Activated CD4-positive, alpha-beta memory T cell treated with anti-CD3 and anti-CD28 coated beads, Interleukin-2, amount 10 ng/mL, durations not matched to agents 7 days and 5 days (primary cell): ENCODE data around the gene AOC3. TPM values are rescaled to one million over a fixed set of nuclear protein-coding genes. Genes with fewer than 3 reads are reported as not detected.

Experiments
- CTCF ChIA-PET: fragments of 350-600 bp; sonication (Branson Sonifier 250); formaldehyde crosslinking; loops from one replicate; lab custom pipeline; 2021; ENCODE audit warnings: antibody characterized with exemption, inconsistent platforms; lab: Charles Lee
- POLR2A ChIA-PET: fragments of 350-600 bp; sonication (Branson Sonifier 250); formaldehyde crosslinking; loops from one replicate; lab custom pipeline; 2021; ENCODE audit warnings: antibody characterized with exemption; lab: Charles Lee
- DNase-seq: peaks from one replicate; pipeline ENCODE4 v3.0.0-alpha.2; 2020
- H3K27ac Mint-ChIP-seq: one replicate; pipeline ENCODE4 v1.8.0; 2021; ENCODE audit warnings: mild to moderate bottlenecking, mixed read lengths
- H3K27me3 Mint-ChIP-seq: one replicate; pipeline ENCODE4 v1.8.0; 2021; ENCODE audit warnings: mixed read lengths
- H3K36me3 Mint-ChIP-seq: one replicate; pipeline ENCODE4 v1.8.0; 2021; ENCODE audit warnings: low read depth, mixed read lengths
- H3K4me1 Mint-ChIP-seq: one replicate; pipeline ENCODE4 v1.8.0; 2021; ENCODE audit warnings: mixed read lengths
- H3K4me3 Mint-ChIP-seq: one replicate; pipeline ENCODE4 v1.8.0; 2021; ENCODE audit warnings: mild to moderate bottlenecking, mixed read lengths
- H3K9me3 Mint-ChIP-seq: one replicate; pipeline ENCODE4 v1.8.0; 2021; ENCODE audit warnings: mixed read lengths
- total RNA-seq, 2 experiments: library from RNA; stranded (reverse); gene quantifications; one replicate each; pipeline ENCODE4 v1.2.3, GENCODE V29; 2021

Gene AOC3, protein sequence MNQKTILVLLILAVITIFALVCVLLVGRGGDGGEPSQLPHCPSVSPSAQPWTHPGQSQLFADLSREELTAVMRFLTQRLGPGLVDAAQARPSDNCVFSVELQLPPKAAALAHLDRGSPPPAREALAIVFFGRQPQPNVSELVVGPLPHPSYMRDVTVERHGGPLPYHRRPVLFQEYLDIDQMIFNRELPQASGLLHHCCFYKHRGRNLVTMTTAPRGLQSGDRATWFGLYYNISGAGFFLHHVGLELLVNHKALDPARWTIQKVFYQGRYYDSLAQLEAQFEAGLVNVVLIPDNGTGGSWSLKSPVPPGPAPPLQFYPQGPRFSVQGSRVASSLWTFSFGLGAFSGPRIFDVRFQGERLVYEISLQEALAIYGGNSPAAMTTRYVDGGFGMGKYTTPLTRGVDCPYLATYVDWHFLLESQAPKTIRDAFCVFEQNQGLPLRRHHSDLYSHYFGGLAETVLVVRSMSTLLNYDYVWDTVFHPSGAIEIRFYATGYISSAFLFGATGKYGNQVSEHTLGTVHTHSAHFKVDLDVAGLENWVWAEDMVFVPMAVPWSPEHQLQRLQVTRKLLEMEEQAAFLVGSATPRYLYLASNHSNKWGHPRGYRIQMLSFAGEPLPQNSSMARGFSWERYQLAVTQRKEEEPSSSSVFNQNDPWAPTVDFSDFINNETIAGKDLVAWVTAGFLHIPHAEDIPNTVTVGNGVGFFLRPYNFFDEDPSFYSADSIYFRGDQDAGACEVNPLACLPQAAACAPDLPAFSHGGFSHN
- under 1 TPM; 0.50 to 0.53 TPM for total RNA-seq

- Mint-ChIP-seq H3K27ac (no peak within 1 kb of the TSS), H3K9me3 (no peaks in the 10 kb centered on the region), H3K27me3 (peaks cover 2% of the 10 kb centered on the region), H3K36me3 (peaks cover 3% of the 10 kb centered on the region), H3K4me3 (no peak within 1 kb of the TSS), H3K4me1 (peaks cover 8% of the 10 kb centered on the region)
- CTCF ChIA-PET: no interaction called here
- POLR2A ChIA-PET: interaction anchor here (7.0 kb wide), 1 partner anchor 16 kb away, joined by 37 read pairs; the partner anchor contains the start of gene PSME3
- DNase-seq: no peak
These were observed at the start of gene AOC3 for GRCh38 chr17:42850954-42851353. AOC3 (plus strand) TSS chr17:42851199; CDS start chr17:42851344, 145 bp downstream.

- H3K4me1 Mint-ChIP-seq: peaks cover 6% of the 10 kb centered on the region
- ChIA-PET POLR2A (interaction anchor here (1.8 kb wide), 1 partner anchor 30 kb away, joined by 7 read pairs; the partner anchor contains the start of gene VPS25), CTCF (interaction anchor here (1.1 kb wide), 1 partner anchor 21 kb away, joined by 4 read pairs; the partner anchor contains the start of gene BECN1)
- no peak overlapping the region for H3K4me3 Mint-ChIP-seq
- peaks cover 2% of the 10 kb centered on the region for H3K36me3 Mint-ChIP-seq
- H3K9me3 Mint-ChIP-seq: no peaks in the 10 kb centered on the region
- DNase-seq: no peak
- no peak overlapping the region for H3K27ac Mint-ChIP-seq
- peaks cover 10% of the 10 kb centered on the region for H3K27me3 Mint-ChIP-seq
These were observed 47.7 kb upstream of the AOC3 start for GRCh38 chr17:42803074-42803883.

GRCh38 chr17:42804918-42805367, 46.1 kb upstream of the AOC3 start:
- Mint-ChIP-seq H3K27ac (no peak overlapping the region), H3K4me3 (no peak overlapping the region), H3K27me3 (peaks cover 10% of the 10 kb centered on the region), H3K4me1 (no peaks in the 10 kb centered on the region), H3K36me3 (peaks cover 10% of the 10 kb centered on the region), H3K9me3 (no peaks in the 10 kb centered on the region)
- POLR2A ChIA-PET: interaction anchor here (1.0 kb wide), 1 partner anchor 19 kb away, joined by 3 read pairs; the partner anchor contains the start of gene BECN1
- no peak for DNase-seq
- CTCF ChIA-PET: no interaction called here

DNA sequence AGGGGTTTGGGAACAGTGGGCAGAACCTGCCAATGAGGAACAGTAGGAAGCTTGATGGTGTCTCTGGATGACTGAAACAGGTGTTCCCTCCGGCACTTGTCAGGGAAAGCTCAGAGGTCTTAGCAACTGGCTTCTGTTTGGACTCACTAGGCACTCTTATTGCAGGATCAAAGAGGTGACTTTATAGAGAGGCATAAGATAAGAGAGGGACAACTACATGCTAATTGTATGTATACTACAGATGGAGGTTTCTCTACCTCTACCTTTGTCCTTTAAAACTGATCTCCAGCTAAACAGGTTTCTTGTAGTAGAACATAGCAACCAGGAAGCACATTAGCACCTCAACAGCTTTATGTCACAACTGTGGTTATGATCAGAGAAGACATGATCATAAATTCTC, 44.8 kb upstream of the AOC3 start:
- Mint-ChIP-seq H3K4me1 (no peaks in the 10 kb centered on the region), H3K9me3 (no peaks in the 10 kb centered on the region), H3K27ac (no peak overlapping the region), H3K36me3 (peaks cover 20% of the 10 kb centered on the region), H3K4me3 (no peak overlapping the region), H3K27me3 (peaks cover 5% of the 10 kb centered on the region)
- no peak for DNase-seq
- ChIA-PET POLR2A (interaction anchor here (0.7 to 0.8 kb wide), 2 partner anchors 8 to 365 kb away, joined by 3 read pairs; partner anchors contain the start of gene NBR1), CTCF (interaction anchor here (1.3 kb wide), 1 partner anchor 10 kb away, joined by 3 read pairs; no protein-coding TSS in a partner anchor)

DNA sequence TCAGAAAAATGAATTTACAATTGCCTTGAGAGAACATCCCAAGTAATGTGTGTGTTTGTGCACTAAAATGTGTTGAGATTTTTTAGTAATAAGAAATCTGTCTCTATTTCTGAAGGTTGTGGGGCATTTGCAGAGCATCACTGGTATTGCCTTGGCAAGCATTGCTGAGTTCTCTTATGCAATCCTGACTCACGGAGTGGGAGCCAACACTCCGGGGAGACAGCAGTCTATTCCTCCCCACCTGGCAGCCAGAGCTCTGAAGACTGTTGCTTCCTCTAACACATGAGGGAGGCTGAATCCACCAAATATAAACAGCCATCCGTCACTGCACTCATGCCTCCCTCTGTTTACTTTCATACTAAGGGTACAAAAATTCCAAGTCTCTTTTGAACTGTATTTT, 41.7 kb upstream of the AOC3 start:
- H3K36me3 Mint-ChIP-seq: peaks cover 37% of the 10 kb centered on the region
- no peak for DNase-seq
- no peaks in the 10 kb centered on the region for H3K4me1 Mint-ChIP-seq
- H3K27me3 Mint-ChIP-seq: no peaks in the 10 kb centered on the region
- POLR2A ChIA-PET: interaction anchor here (0.7 kb wide), 1 partner anchor 15 kb away, joined by 3 read pairs; the partner anchor contains the start of gene BECN1
- no peak overlapping the region for H3K27ac Mint-ChIP-seq
- H3K9me3 Mint-ChIP-seq: no peaks in the 10 kb centered on the region
- H3K4me3 Mint-ChIP-seq: no peak overlapping the region
- CTCF ChIA-PET: interaction anchor here (1.0 to 1.1 kb wide), 2 partner anchors 11 to 46 kb away, joined by 3 to 4 read pairs; no protein-coding TSS in a partner anchor

- H3K27ac Mint-ChIP-seq: no peak overlapping the region
- H3K4me1 Mint-ChIP-seq: no peaks in the 10 kb centered on the region
- DNase-seq: no peak
- no peaks in the 10 kb centered on the region for H3K9me3 Mint-ChIP-seq
- CTCF ChIA-PET: interaction anchor here (0.5 to 1.3 kb wide), 2 partner anchors 9 to 433 kb away, joined by 3 to 8 read pairs; partner anchors contain the start of gene BECN1
- no peak overlapping the region for H3K4me3 Mint-ChIP-seq
- POLR2A ChIA-PET: interaction anchor here (1.1 to 2.0 kb wide), 2 partner anchors 9 kb away, joined by 3 to 10 read pairs; partner anchors contain the start of gene BECN1
- peaks cover 74% of the 10 kb centered on the region for H3K36me3 Mint-ChIP-seq
- no peaks in the 10 kb centered on the region for H3K27me3 Mint-ChIP-seq
These were observed 36.2 kb upstream of the AOC3 start for GRCh38 chr17:42814633-42815399.

DNA sequence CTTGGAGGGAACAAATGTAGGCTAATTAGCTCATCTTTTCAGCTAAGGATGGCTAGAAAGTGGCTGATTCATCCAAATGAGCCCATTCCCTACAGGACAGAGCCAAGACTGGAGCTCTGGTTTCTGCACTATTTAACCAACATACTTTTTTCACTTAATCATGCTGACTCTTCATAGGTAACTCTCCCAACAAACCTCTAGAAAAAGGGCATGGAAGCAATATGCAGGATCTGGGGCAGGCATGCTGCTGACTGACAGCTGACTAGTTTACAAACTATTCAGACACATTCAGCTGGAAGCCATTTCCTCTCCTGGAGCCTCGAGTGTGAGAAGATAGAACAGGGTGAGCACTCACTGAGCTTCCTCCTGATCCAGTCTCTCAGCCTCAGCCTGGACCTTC, 33.1 kb upstream of the AOC3 start:
- H3K36me3 Mint-ChIP-seq: peaks cover 79% of the 10 kb centered on the region
- DNase-seq: no peak
- H3K4me1 Mint-ChIP-seq: peaks cover 22% of the 10 kb centered on the region
- POLR2A ChIA-PET: interaction anchor here (0.6 to 1.5 kb wide), 2 partner anchors 16 to 44 kb away, joined by 3 to 4 read pairs; partner anchors contain the start of gene VPS25
- no peaks in the 10 kb centered on the region for H3K9me3 Mint-ChIP-seq
- CTCF ChIA-PET: no interaction called here
- H3K27me3 Mint-ChIP-seq: no peaks in the 10 kb centered on the region
- H3K27ac Mint-ChIP-seq: no peak overlapping the region
- H3K4me3 Mint-ChIP-seq: no peak overlapping the region

- POLR2A ChIA-PET: interaction anchor here (1.5 kb wide), 1 partner anchor 45 kb away, joined by 4 read pairs; the partner anchor contains the start of gene VPS25
- no peak overlapping the region for H3K4me3 Mint-ChIP-seq
- no peaks in the 10 kb centered on the region for H3K9me3 Mint-ChIP-seq
- peaks cover 78% of the 10 kb centered on the region for H3K36me3 Mint-ChIP-seq
- CTCF ChIA-PET: interaction anchor here (0.6 kb wide), 1 partner anchor 253 kb away, joined by 3 read pairs; no protein-coding TSS in a partner anchor
- H3K4me1 Mint-ChIP-seq: peaks cover 24% of the 10 kb centered on the region
- no peak overlapping the region for H3K27ac Mint-ChIP-seq
- H3K27me3 Mint-ChIP-seq: no peaks in the 10 kb centered on the region
- DNase-seq: no peak
These were observed 32.6 kb upstream of the AOC3 start for GRCh38 chr17:42818379-42818778.

GRCh38 chr17:42819939-42820535, 31.0 kb upstream of the AOC3 start:
- Mint-ChIP-seq H3K9me3 (no peaks in the 10 kb centered on the region), H3K4me1 (peaks cover 36% of the 10 kb centered on the region), H3K36me3 (peaks cover 71% of the 10 kb centered on the region), H3K27ac (no peak overlapping the region), H3K4me3 (no peak overlapping the region), H3K27me3 (no peaks in the 10 kb centered on the region)
- ChIA-PET CTCF (interaction anchor here (0.6 to 5.7 kb wide), 9 partner anchors 10 to 242 kb away, joined by 3 to 48 read pairs (median 3); partner anchors contain the start of genes PSMC3IP, PSME3, RPL27 and VPS25), POLR2A (interaction anchor here (1.4 kb wide), 1 partner anchor 13 kb away, joined by 5 read pairs; the partner anchor contains the start of gene PSME3)
- DNase-seq: peak; percentile 74

DNA sequence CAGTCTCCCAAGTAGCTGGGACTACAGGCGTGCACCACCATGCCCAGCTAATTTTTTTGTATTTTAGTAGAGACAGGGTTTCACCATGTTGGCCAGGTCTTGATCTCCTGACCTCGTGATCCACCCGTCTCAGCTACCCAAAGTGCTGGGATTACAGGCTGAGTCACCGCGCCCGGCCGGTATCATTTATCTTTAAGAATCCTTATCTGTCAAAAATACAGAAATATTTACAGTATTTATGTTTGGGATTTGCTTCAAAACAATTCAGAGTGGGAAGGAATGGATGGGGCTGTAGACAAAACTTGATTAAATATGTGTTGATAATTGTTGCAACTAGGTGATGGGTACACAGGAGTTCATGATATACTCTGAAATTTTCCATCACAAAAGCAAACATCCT, 29.8 kb upstream of the AOC3 start:
- no peaks in the 10 kb centered on the region for H3K9me3 Mint-ChIP-seq
- ChIA-PET POLR2A (interaction anchor here (0.6 to 4.0 kb wide), 2 partner anchors 48 to 117 kb away, joined by 4 to 30 read pairs; partner anchors contain the start of gene VPS25), CTCF (interaction anchor here (0.9 to 5.7 kb wide), 7 partner anchors 11 to 243 kb away, joined by 3 to 48 read pairs (median 5); partner anchors contain the start of genes CNTD1, COA3, PSMC3IP and PSME3)

More for the DNA sequence above, 29.8 kb upstream of the AOC3 start:
- H3K27me3 Mint-ChIP-seq: no peaks in the 10 kb centered on the region
- H3K36me3 Mint-ChIP-seq: peaks cover 61% of the 10 kb centered on the region
- DNase-seq: no peak
- peak overlapping the region; percentile 2 for H3K27ac Mint-ChIP-seq
- peaks cover 38% of the 10 kb centered on the region for H3K4me1 Mint-ChIP-seq
- H3K4me3 Mint-ChIP-seq: no peak overlapping the region
